Stimulated activated CD4-positive, alpha-beta T cell treated with anti-CD3 and anti-CD28 coated beads, Interleukin-2, amount 100 ng/mL, for 48 hours (primary cell): ENCODE measurements around the gene PTGS1.
A peak's percentile ranks its signal among the peaks of the same experiment; 100 is the strongest.

Source experiments
- DNase-seq, 2 donors: peaks; one replicate each; pipeline ENCODE4 v3.0.0-alpha.2; 2020

The PTGS1 gene

GRCh38 chr9:122376796-122377195 lies 6.0 kb downstream of the PTGS1 start:
- DNase-seq: no peak

GRCh38 chr9:122377241-122378164 lies 6.7 kb downstream of the PTGS1 start:
- no peak for DNase-seq

GRCh38 chr9:122378236-122378635 lies 7.4 kb downstream of the PTGS1 start:
- DNase-seq: no peak

GRCh38 chr9:122379340-122379739 lies 8.5 kb downstream of the PTGS1 start:
- DNase-seq: peak in 1 of 2 donors; percentile 15

GRCh38 chr9:122380293-122380692 lies 9.5 kb downstream of the PTGS1 start:
- no peak for DNase-seq

- DNase-seq: no peak
Observed at GRCh38 chr9:122381206-122381950, 10.6 kb downstream of the PTGS1 start.

- no peak for DNase-seq
Observed at GRCh38 chr9:122382901-122383850, 12.4 kb downstream of the PTGS1 start.

- no peak for DNase-seq
Observed at GRCh38 chr9:122383992-122384461, 13.2 kb downstream of the PTGS1 start.

GRCh38 chr9:122386311-122386872 lies 15.6 kb downstream of the PTGS1 start:
- no peak for DNase-seq

- no peak for DNase-seq
Observed at GRCh38 chr9:122387536-122387935, 16.7 kb downstream of the PTGS1 start.

- DNase-seq: no peak
Observed at GRCh38 chr9:122389195-122389594, 18.4 kb downstream of the PTGS1 start.

- DNase-seq: no peak
Observed at GRCh38 chr9:122389799-122390481, 19.1 kb downstream of the PTGS1 start.

GRCh38 chr9:122392284-122392683 lies 21.5 kb downstream of the PTGS1 start:
- no peak for DNase-seq

- no peak for DNase-seq
Observed at GRCh38 chr9:122392714-122393113, 21.9 kb downstream of the PTGS1 start.

- DNase-seq: no peak
Observed at GRCh38 chr9:122393284-122393983, 22.6 kb downstream of the PTGS1 start.

GRCh38 chr9:122394265-122395125 lies 23.7 kb downstream of the PTGS1 start:
- DNase-seq: no peak

- no peak for DNase-seq
Observed at GRCh38 chr9:122396614-122397148, 25.9 kb downstream of the PTGS1 start.

- no peak for DNase-seq
Observed at GRCh38 chr9:122397749-122398148, 26.9 kb downstream of the PTGS1 start.

- DNase-seq: no peak
Observed at GRCh38 chr9:122398371-122398924, 27.6 kb downstream of the PTGS1 start.
